LNCAP (cell line): ENCODE results near the gene GNAO1.

Experiments used
- TF ChIP-seq, protein P1 (sequence below): fragments of 450-650 bp; IDR thresholded peaks from 2 replicates; pipeline ENCODE4 v1.5.1; 2017; ENCODE audit warnings: mild to moderate bottlenecking

Gene GNAO1

DNA sequence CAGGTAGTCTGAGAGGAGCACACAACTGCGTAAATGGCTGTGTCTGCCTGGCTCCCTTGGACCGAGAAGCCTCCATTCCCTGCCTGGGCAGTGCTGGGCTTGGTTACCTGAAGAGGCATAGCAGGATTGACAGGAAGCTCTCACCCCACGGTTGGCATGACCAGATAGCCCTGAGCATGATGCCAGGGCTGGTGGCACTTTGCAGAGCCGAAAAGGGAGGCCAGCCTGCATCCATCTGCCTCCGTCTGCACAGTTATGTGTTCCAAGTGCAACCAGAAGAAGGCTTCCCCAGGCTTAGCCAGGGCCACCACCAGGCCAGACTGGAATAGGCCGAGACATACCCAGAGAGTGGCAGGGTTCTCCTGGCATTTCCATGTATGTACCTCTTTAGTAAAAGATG is 36.6 kb downstream of the GNAO1 start:
- TF ChIP-seq, protein P1, sequence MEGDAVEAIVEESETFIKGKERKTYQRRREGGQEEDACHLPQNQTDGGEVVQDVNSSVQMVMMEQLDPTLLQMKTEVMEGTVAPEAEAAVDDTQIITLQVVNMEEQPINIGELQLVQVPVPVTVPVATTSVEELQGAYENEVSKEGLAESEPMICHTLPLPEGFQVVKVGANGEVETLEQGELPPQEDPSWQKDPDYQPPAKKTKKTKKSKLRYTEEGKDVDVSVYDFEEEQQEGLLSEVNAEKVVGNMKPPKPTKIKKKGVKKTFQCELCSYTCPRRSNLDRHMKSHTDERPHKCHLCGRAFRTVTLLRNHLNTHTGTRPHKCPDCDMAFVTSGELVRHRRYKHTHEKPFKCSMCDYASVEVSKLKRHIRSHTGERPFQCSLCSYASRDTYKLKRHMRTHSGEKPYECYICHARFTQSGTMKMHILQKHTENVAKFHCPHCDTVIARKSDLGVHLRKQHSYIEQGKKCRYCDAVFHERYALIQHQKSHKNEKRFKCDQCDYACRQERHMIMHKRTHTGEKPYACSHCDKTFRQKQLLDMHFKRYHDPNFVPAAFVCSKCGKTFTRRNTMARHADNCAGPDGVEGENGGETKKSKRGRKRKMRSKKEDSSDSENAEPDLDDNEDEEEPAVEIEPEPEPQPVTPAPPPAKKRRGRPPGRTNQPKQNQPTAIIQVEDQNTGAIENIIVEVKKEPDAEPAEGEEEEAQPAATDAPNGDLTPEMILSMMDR, result no peak

DNA sequence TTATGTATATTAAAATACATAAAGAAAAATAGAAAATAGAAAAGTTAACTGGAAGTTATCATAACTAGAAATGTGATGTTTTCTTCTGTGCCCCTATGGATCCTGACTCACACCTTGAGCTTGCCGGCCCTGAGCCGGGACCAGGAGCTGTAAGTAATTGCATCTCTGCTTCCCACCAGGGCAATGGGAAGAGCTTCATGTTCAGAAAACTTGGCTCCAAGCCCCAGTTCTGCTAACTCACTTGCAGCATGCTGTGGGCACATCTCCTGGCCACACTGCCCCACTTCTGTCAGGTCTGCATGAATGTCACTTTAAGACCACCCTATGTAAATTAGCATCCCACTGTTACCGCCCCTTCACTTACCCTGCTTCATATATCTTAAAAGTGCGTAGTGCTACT is 37.2 kb downstream of the GNAO1 start:
- TF ChIP-seq, protein P1, result no peak

DNA sequence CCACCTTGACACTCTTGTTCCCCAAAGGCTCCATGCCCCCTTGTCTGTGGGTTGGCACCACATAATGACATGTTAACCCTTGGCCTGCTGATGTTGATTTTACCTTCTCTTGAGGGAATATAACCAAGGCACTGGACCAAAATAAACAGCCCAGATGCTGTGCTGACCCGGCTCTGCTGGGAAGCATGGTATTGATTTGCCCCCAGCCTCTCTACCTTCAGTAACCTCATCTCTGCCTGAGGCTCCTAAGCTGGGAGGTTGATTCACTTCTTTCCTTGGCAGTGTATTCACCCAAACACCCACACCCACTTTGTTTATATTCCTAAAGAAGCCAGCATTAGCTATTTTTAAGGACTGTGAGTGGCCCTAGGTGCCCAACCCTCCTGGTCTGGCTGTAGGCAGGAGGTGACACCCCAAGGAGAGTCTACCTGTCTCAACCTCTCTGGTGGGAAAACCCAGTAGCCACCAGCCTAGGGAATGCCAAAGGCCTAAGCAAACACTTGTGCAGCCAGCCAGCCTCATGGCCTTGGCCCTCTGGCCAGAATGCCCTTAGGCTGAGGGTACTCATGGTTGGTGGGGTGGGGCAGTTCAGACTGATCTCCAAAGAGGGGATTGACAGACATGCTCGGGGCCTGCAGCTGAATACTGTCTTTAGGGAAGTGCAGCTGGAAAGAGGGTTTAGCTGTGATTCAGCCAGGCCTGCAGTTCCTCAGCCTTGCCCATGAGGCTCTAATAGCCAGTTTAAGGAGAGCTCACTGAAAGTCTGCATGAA is 42.7 kb downstream of the GNAO1 start:
- TF ChIP-seq, protein P1, result no peak

DNA sequence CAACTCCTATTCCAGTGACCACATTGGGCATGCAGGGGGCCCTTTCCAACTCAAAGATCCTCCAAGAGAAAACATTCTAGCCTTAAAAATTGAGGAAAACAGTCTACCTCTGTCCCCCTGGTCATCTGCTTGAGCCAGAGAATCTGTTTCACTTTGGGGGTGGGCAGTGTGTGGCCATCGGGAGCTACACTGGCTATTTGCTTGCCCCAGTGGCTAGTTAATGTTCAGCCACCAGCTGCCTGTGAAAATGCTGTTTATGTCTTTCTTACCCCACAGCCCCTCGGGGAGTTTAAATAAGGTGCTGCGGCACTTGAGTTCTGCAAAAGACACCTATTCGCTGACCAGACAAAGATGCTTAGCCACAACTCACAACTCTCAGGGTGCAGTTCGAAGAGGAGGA is 43.4 kb downstream of the GNAO1 start:
- TF ChIP-seq, protein P1, result no peak

DNA sequence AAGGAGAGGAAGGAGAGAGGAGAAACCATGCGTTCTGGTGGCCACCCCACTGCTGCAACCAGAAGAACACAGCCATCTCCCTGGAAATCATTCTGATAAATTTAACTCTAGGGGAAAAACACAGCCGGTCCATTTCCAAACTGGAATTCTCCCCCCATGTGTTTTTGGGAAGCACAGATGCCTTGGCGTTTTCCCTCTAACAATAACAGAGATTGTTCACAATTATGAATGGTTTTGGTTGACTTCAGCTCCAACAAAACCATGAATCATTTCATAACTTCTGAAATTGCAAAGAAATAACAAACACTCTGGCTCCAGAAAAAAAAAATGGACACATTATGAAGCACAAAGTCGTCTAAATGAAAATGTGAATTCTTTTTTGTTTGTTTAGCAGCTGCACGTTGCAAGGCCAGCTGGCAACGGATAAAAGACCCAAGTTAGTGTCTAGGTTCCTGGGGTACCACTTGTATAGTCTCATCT is 46.2 kb downstream of the GNAO1 start:
- TF ChIP-seq, protein P1, result no peak

DNA sequence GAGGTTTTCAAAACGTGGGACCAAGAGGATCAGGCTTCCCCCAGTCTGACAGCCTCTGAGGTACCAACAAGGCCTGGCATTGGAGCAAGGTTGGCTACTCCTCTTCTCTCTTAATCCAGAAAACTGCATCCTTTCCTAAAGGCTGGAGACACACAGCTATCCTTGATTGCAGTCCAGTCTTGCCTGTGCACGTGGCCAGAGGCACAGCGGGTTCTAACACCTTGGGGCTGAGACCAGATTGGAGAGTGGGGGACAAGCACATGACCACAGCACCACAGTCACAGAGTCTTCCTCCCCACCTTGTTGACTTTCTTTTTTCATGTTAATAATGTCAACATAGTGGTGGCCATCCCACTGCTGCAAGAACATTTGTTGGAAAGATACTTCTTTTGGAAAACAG is 46.9 kb downstream of the GNAO1 start:
- TF ChIP-seq, protein P1, result no peak

DNA sequence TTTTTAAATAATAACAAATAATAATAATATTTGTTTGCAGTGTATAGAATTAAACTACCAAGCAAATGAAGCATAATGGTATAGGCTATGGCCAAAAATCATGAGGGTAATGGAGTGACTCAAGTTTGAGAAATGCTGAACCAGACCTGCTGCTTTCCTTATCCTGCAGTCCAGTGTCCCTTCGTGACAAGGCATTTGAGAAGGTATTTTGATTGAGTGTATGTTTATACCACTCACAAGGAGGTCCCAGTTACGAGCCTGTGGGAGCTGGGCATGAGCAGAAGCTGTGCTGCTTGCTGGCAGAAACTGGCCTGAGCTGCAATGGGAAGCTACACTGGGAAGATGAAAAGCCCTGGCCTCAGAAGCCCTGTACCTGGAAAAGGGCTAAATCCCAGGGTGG is 50.3 kb downstream of the GNAO1 start:
- TF ChIP-seq, protein P1, result no peak
